ENCODE results near the gene TGIF1.

TGIF1 gene

DNA sequence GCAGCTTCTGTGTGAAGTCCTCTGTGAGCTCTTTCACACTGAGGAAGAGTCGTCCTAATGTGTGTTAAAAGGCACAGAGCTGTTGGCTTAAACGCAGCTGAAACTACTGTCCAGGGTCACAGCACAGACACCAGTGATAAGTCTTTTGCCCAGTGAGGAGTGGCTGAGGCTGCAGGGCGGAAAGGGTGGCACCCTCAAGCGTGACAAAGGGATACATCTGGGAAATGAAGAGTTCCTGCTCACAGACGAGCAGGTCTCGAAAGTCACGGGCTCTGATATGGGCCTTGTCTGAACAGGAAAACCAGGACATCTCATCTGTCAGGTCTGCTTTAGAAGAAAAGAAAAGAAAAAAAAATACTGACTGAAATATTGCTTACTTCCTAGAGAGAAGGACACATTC, 36.5 kb downstream of the TGIF1 start:
- no peak for DNase-seq

DNA sequence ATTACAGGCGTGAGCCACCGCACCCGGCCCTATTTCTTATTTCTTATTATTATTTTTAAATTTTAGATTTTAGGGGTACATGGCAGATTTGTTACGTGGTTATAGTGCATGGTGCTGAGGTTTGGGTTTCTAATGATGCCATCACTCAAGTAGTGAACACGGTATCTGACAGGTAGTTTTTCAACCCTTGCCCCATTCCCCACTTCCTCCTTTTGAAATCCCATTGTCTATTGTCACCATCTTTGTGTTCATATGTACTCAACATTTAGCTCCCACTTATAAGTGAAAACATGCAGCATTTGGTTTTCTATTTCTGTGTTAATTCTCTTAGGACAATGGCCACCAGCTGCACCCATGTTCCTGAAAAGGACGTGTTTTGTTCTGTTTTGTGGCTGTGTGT, 39.5 kb downstream of the TGIF1 start:
- no peak for DNase-seq

DNA sequence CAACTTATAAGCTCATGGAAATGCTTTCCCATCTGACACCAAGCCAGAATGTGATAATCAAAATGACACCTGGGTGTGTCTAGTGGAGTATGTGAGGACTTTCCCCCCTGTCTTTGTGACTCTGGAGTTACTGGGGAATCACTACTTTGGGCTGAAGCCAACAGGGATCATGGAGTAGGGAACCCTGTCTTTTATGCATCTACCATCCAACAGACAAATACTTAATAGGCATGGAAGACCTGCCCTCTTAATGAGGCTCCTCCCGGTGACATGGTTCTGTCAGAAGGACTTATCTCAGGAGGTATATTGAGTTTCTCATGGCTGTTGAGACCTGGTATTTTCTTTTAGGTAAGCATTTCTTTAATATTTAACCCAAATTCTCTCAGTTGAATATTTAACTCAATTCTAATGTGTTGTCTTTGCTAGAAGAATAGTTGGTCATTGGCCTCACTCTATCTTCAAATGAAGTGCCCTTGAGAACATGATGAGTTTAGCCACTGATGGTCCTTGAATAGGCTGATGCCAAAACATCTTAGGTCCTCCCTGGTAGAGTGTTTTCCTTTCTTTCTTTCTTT, 42.1 kb downstream of the TGIF1 start:
- DNase-seq: no peak

DNA sequence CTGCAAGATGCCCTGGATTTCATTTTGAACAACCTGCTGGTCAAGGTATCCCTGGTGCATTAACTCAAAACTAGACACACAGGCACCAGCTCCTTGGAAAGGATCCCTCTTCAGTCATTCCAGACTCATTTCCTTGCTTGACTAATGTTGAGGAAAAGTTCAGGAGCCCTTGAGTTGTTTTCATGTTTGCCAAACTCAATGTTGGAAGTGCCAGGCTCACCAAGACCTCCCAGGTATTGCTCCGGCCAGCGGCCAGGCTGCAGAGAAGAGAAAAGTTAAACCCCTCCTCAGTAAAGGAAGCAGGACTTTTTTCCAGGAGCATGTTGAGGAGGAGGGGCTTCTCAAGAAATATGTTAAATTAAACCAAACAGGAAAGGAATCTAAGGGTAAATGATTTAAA, 42.7 kb downstream of the TGIF1 start:
- DNase-seq: no peak

GRCh38 chr18:3493501-3494244, 43.7 kb downstream of the TGIF1 start:
- DNase-seq: no peak

GRCh38 chr18:3494245-3494526, 44.2 kb downstream of the TGIF1 start:
- no peak for DNase-seq

DNA sequence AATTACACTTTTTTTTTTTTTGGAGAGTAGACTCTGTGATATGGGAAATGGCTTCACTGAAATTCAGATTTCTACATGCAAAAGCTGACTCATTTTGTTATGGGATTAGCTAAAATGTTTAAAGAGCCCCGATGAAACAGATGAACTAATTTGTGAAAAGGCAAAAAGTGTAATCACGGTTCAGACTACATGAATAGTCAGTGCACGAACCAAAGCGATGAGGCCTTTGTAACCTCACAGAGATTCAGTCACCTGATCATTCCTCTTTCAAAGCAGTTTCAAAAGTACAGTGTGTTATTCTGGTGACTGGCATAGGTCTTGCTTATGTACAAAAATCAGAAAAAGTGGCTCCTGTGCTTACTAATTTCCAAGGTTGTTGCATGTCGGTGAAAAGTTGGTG, 44.6 kb downstream of the TGIF1 start:
- no peak for DNase-seq

GRCh38 chr18:3495691-3496430, 45.9 kb downstream of the TGIF1 start:
- no peak for DNase-seq

- no peak for DNase-seq
Observed at GRCh38 chr18:3498698-3499471, 48.9 kb downstream of the TGIF1 start.

GRCh38 chr18:3499501-3499900, 49.5 kb downstream of the TGIF1 start:
- DNase-seq: no peak

- no peak for DNase-seq
Observed at GRCh38 chr18:3500016-3500415, 50.0 kb downstream of the TGIF1 start.

DNA sequence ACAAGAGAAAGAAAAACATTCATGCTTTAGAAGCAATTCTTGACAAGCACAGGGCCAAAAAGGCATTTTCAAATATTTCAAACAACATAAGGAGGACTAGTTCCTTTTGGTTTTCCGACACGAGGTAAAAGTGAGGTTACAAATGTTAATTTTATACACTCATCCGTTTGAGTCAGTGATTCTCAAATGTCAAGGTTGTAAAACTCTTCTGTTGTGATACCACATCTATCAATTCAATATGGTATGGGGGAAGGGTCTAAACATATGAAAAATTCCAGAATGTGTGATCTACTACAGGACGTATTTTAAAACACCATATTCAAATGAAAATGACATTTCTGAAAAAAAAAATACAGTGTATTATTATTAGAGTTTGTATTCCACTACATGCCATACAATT, 52.7 kb downstream of the TGIF1 start:
- DNase-seq: no peak

DNA sequence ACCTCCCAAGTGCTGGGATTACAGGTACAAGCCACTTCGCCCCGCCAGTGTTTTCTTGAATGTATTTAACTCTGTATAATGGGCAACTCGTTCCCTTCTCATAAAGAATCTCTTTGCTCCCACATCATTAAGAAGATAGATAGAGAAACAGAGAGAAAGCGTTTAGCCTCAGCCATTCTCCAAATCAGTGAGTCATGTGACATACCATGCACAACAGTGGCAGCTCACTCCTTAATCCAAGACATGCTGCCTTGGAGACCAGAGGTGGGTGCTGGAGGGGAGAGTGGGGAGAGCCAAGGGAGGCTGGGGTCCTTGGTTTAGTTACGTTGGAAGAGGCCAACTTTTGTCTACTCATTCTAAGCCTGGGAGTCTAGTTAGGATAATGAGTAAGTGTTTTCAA, 54.7 kb downstream of the TGIF1 start:
- no peak for DNase-seq

DNA sequence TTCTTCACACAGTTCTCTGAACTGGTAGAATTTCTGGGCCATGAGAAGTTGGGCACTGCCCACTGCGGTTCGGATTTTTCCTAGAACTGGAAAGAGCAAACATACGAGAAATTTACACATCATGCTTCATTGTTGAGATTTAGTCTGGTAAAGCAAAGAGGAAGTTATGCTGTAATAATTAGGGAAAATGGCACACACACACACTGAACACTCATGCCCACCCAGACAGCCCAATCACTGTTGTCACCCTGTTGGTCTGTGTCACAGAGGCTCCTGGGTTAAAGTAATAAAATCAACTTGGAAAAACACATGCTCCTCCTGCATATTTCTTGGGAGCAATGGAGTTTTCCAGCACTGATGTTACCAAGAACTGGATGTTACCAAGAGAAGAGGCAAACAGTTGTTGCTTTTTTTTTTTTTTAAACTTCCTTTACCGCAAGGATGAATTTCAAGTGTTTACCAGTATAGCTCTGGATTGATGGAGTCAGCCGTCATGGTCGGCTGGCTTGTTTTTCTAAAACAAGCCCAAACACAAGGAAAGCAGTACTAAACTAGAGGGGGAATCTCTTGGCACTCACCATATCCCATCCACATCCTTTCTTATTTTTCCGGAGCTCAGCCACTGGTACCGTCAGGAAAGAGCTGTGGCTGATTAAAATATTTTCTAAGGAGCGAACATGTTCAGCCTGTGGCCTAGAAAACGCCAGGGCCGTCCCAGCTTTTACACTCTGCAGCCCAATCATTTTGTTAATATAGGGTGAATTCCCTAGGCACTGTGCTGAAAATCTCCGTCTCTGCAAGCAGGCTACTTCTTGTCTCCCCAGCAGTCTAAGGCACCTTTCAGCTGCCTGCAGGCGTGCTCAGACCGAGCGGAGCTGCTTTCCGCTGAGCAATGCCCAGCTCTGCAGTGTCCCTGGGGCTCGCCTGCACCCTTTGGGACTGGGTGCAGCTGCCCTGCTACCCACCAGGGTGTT, 58.9 kb downstream of the TGIF1 start:
- peak in 1 of 2 experiments; percentile 28 for DNase-seq

All from NCI-H187 (cell line).